ENCODE data around the gene MPZL1. TPM values are rescaled to one million over a fixed set of nuclear protein-coding genes. Genes with fewer than 3 reads are reported as not detected.

Gene MPZL1
- total and polyA plus RNA-seq, 2 of the 13 experiments (the other 11 are each of a cell fraction or from before 2014, with no cell fraction given): 38.0 to 68.7 TPM

- no peaks in the 10 kb centered on the region for H3K9me3 ChIP-seq (ENCODE audit: low read length)
- BruUV-seq (replicated peaks): no TSS peak
- peak; percentile 66 for ATAC-seq
- peaks cover 5 to 22% of the 10 kb centered on the region in 2 experiments; a peak in 2 of 5 replicates for H3K27me3 ChIP-seq (ENCODE audit: control insufficient read depth in 1 of 2, insufficient read depth in 2 of 2, low read length in 2 of 2)
- no peak for DNase-seq (ENCODE audit: low spot score)
- H4K20me1 ChIP-seq (ENCODE audit: insufficient read depth, low read length): no peaks in the 10 kb centered on the region
- H3K4me3 ChIP-seq (replicated peaks in 1 of 3; ENCODE audit: insufficient read depth in 1 of 3, low read depth in 2 of 3, low read length in 3 of 3): no peak overlapping the region
- in situ Hi-C loops (cut with HindIII; ENCODE audit: extremely low pct_ligation_motif_present, low pct_unique_long_range_greater_than_20kb): no loop called here
- no peak overlapping the region for H3K9ac ChIP-seq (ENCODE audit: insufficient read depth, low read depth, low read length)
- no peak overlapping the region for H3K27ac ChIP-seq (ENCODE audit: extremely low read length, insufficient read depth, low read length)
- CTCF ChIA-PET (ENCODE audit: low intra/inter-chr PET ratio, low total read pairs): no interaction called here
- peak overlapping the region; percentile 37; the same call in 1 of the 2 replicates for H3K4me2 ChIP-seq (ENCODE audit: low read depth, low read length)
- H3K36me3 ChIP-seq (replicated peaks in 1 of 2; ENCODE audit: control insufficient read depth in 1 of 2, insufficient read depth in 2 of 2, low read length in 2 of 2): no peaks in the 10 kb centered on the region
- no peak for TF ChIP-seq PRDM15 (CRISPR knock-in tag; IDR thresholded peaks at IDR 0.05)
- no peak for TF ChIP-seq BRF2 (CRISPR knock-in tag; IDR thresholded peaks at IDR 0.05)
- no peak for TF ChIP-seq SRSF1 (optimal IDR thresholded peaks at IDR 0.05; ENCODE audit: low read depth, low read length)
- TF ChIP-seq ISX (CRISPR knock-in tag; conservative IDR thresholded peaks at IDR 0.05): no peak
- TF ChIP-seq ZNF33B (CRISPR knock-in tag; IDR thresholded peaks at IDR 0.05): no peak
- TF ChIP-seq ZFX (CRISPR knock-in tag; IDR thresholded peaks at IDR 0.05; ENCODE audit: low read depth): no peak
- TF ChIP-seq SMARCC2 (IDR thresholded peaks at IDR 0.05): no peak
- TF ChIP-seq ZNF784 (CRISPR knock-in tag; IDR thresholded peaks at IDR 0.05; ENCODE audit: borderline replicate concordance): no peak
- TF ChIP-seq ZNF576 (CRISPR knock-in tag; IDR thresholded peaks at IDR 0.05): no peak
- TF ChIP-seq THRA (CRISPR knock-in tag; IDR thresholded peaks at IDR 0.05; ENCODE audit: borderline replicate concordance): no peak
- POLR2A ChIA-PET: no interaction called here
- intact Hi-C loops (cut with micrococcal nuclease; ENCODE audit: unreplicated experiment): no loop called here
- WGBS (ENCODE audit: low lambda C conversion rate): 43% methylated on average over 11 of the region's 14 CpGs
- FAIRE-seq: no peak
- peaks cover 8% of the 10 kb centered on the region; the same call in 1 of the 2 replicates for H3K4me1 ChIP-seq (ENCODE audit: insufficient read depth, low read length)
- H2AFZ ChIP-seq (ENCODE audit: low read length): no peak overlapping the region
- no peaks in the 10 kb centered on the region for H3K79me2 ChIP-seq (ENCODE audit: insufficient read depth, low read length)
Measured at GRCh38 chr1:167697667-167698141, 24.1 kb upstream of the MPZL1 start.
